K562 (cell line): ENCODE results near the gene CSF2RB. TPM values are rescaled to one million over a fixed set of nuclear protein-coding genes. Genes with fewer than 3 reads are reported as not detected.

Experiments
- CHCHD3 ChIP-seq: fragments of 250-450 bp; sonication (Bioruptor Pico); IDR thresholded peaks from 2 replicates; pipeline ENCODE4 v2.1.2; 2022; ENCODE audit warnings: mild to moderate bottlenecking
- CHD2 ChIP-seq: IDR thresholded peaks from 2 replicates; pipeline ENCODE4 v1.6.1; 2011; ENCODE audit warnings: low read depth, low read length
- DIDO1 ChIP-seq: fragments of 450-650 bp; IDR thresholded peaks from 2 replicates; pipeline ENCODE4 v1.6.1; 2016; ENCODE audit warnings: low read depth, missing biosample characterization, missing genetic modification characterization
- EWSR1 ChIP-seq: fragments of 450-650 bp; IDR thresholded peaks from 2 replicates; pipeline ENCODE4 v1.6.1; 2018; ENCODE audit warnings: borderline replicate concordance, mild to moderate bottlenecking, low read depth, moderate library complexity; ENCODE audit not compliant: partially characterized antibody
- HINFP ChIP-seq: fragments of 450-650 bp; conservative IDR thresholded peaks from 2 replicates; pipeline ENCODE4 v1.6.1; 2016; ENCODE audit warnings: missing genetic modification characterization, low read depth, mild to moderate bottlenecking, control low read depth, missing compliant biosample characterization
- IRF2 ChIP-seq: sonication (generic); formaldehyde crosslinking; IDR thresholded peaks from 2 replicates; pipeline ENCODE4 v1.8.1; 2022; ENCODE audit warnings: mild to moderate bottlenecking, missing genetic modification reagents
- IRF9 ChIP-seq: fragments of 450-650 bp; IDR thresholded peaks from 2 replicates; pipeline ENCODE4 v1.6.1; 2016; ENCODE audit warnings: missing biosample characterization, missing genetic modification characterization
- LEF1 ChIP-seq: fragments of 450-650 bp; IDR thresholded peaks from 2 replicates; pipeline ENCODE4 v1.6.1; 2016; ENCODE audit warnings: mild to moderate bottlenecking
- PYGO2 ChIP-seq: fragments of 450-650 bp; IDR thresholded peaks from 2 replicates; pipeline ENCODE4 v1.6.1; 2016; ENCODE audit warnings: mild to moderate bottlenecking, missing genetic modification characterization, moderate library complexity, missing compliant biosample characterization
- RFX5 ChIP-seq: IDR thresholded peaks from 2 replicates; pipeline ENCODE4 v1.6.1; 2011; ENCODE audit warnings: low read depth, mild to moderate bottlenecking, improper control_type of control experiment, low read length
- SMARCA5 ChIP-seq: fragments of 450-650 bp; IDR thresholded peaks from 2 replicates; pipeline ENCODE4 v1.6.1; 2016
- SOX6 ChIP-seq: fragments of 450-650 bp; IDR thresholded peaks from 2 replicates; pipeline ENCODE4 v1.6.1; 2014; ENCODE audit warnings: mild to moderate bottlenecking
- TCFL5 ChIP-seq: fragments of 250-450 bp; sonication (Bioruptor Pico); conservative IDR thresholded peaks from 2 replicates; pipeline ENCODE4 v1.6.1; 2021; ENCODE audit warnings: mild to moderate bottlenecking, moderate library complexity, matching md5 sums
- ZBTB12 ChIP-seq: fragments of 250-450 bp; sonication (Bioruptor Pico); IDR thresholded peaks from 2 replicates; pipeline ENCODE4 v1.4.0; 2020
- ZBTB5 ChIP-seq: fragments of 450-650 bp; IDR thresholded peaks from 2 replicates; pipeline ENCODE4 v1.6.1; 2017; ENCODE audit warnings: antibody characterized with exemption
- ZBTB7A ChIP-seq: IDR thresholded peaks from 2 replicates; pipeline ENCODE4 v1.6.1; 2011; ENCODE audit warnings: low read depth, mild to moderate bottlenecking, low read length, moderate library complexity, borderline replicate concordance; ENCODE audit not compliant: control insufficient read depth
- ZNF140 ChIP-seq: fragments of 250-450 bp; sonication (Bioruptor Pico); IDR thresholded peaks from 2 replicates; pipeline ENCODE4 v1.8.0; 2021; ENCODE audit warnings: moderate library complexity, mild to moderate bottlenecking, inconsistent platforms
- ZNF146 ChIP-seq: IDR thresholded peaks from one replicate; pipeline ENCODE4 v1.6.1; 2018; ENCODE audit warnings: missing compliant biosample characterization; ENCODE audit not compliant: unreplicated experiment
- ZNF175 ChIP-seq: fragments of 200-800 bp; sonication (Bioruptor generic); IDR thresholded peaks from 2 replicates; pipeline ENCODE4 v1.6.1; 2016; ENCODE audit warnings: low read depth, mild to moderate bottlenecking, missing genetic modification characterization, missing compliant biosample characterization
- ZNF354B ChIP-seq: fragments of 250-450 bp; sonication (Bioruptor Pico); IDR thresholded peaks from 2 replicates; pipeline ENCODE4 v1.4.0; 2020
- ZNF436 ChIP-seq: fragments of 250-450, 450-650 bp; sonication (Bioruptor Pico); formaldehyde crosslinking; IDR thresholded peaks from 2 replicates; pipeline ENCODE4 v1.7.0; 2020; ENCODE audit warnings: mild to moderate bottlenecking
- ZNF780A ChIP-seq: fragments of 250-450 bp; sonication (Bioruptor Pico); IDR thresholded peaks from 2 replicates; pipeline ENCODE4 v1.5.0; 2021; ENCODE audit warnings: mild to moderate bottlenecking
- polyA plus RNA-seq, 8 experiments: library from polyadenylated mRNA; depleted of rRNA in 4 of 8; stranded (reverse) in 5 of 8; unstranded in 3 of 8; fragments of >200 nt; fragmentation: Nextera tagmentation in 2 of 8; fragmentation: Illumina TruSeq in 1 of 8; extraction: Ambion mirVana in 2 of 8; extraction: Trizol in 1 of 8; gene quantifications; 2 replicates each; pipeline versions ENCODE4 v1.2.1 to v1.2.3, GENCODE V29; 2011 to 2014; ENCODE audit warnings: inconsistent platforms in 1 of 8, missing spikeins in 1 of 8
- total RNA-seq, 7 experiments: library from RNA; depleted of rRNA in 6 of 7; stranded (reverse); fragments of >200 nt in 6 of 7; fragmentation: Illumina TruSeq in 2 of 7; extraction: Trizol in 2 of 7; gene quantifications; 2 replicates each; pipeline versions ENCODE4 v1.2.1 to v1.2.3, GENCODE V29; 2011 to 2021; ENCODE audit warnings: low replicate concordance in 1 of 7

The CSF2RB gene
- total and polyA plus RNA-seq, 9 of the 15 experiments (the other 6 are each of a cell fraction or from before 2014, with no cell fraction given): 0.04 to 1.0 (median 0.36) TPM

- no peak for TF ChIP-seq IRF9 (tag)
- no peak for TF ChIP-seq DIDO1 (tag)
- no peak for TF ChIP-seq IRF2 (CRISPR knock-in tag)
- TF ChIP-seq ZBTB5: no peak
- no peak for TF ChIP-seq RFX5
- TF ChIP-seq ZNF175 (CRISPR knock-in tag): no peak
- TF ChIP-seq ZNF140 (CRISPR knock-in tag): no peak
- TF ChIP-seq HINFP (tag): no peak
- TF ChIP-seq ZBTB7A: peak; percentile 80
- TF ChIP-seq CHCHD3 (CRISPR knock-in tag): no peak
- no peak for TF ChIP-seq ZNF436
- TF ChIP-seq ZNF780A (CRISPR knock-in tag): no peak
- TF ChIP-seq ZNF146 (CRISPR knock-in tag): no peak
- TF ChIP-seq ZNF354B (CRISPR knock-in tag): no peak
- TF ChIP-seq CHD2: no peak
- no peak for TF ChIP-seq TCFL5 (CRISPR knock-in tag)
- TF ChIP-seq SOX6: peak; percentile 74
- no peak for TF ChIP-seq SMARCA5
- TF ChIP-seq EWSR1: no peak
- no peak for TF ChIP-seq PYGO2 (tag)
- TF ChIP-seq LEF1: peak; percentile 62; the same call in 1 of the 2 replicates
- no peak for TF ChIP-seq ZBTB12 (CRISPR knock-in tag)
These were observed 68.7 kb downstream of the CSF2RB start (continued) for GRCh38 chr22:36982136-36982535.
